ENCODE measurements around the gene NUP210L. TPM values are rescaled to one million over a fixed set of nuclear protein-coding genes. Genes with fewer than 3 reads are reported as not detected.
"Not testable (repeated sequence)": the region's sequence is repeated elsewhere in the genome, so short reads cannot be mapped to it uniquely, and the experiment has no call there.

NUP210L gene
- total RNA-seq, 1 donor from 2014 or later, result 2.1 TPM

- ATAC-seq (no peak), DNase-seq (no peak)
- Histone ChIP-seq H3K4me1 (peaks cover 43% of the 10 kb centered on the region), H3K9me3 (no peaks in the 10 kb centered on the region), H3K4me3 (peak overlapping the region; percentile 52), H3K36me3 (peaks cover 33% of the 10 kb centered on the region), H3K27ac (peak overlapping the region; percentile 94), H3K27me3 (no peaks in the 10 kb centered on the region)
- intact Hi-C loops (cut with DNase I), result no loop called here
- no peak for TF ChIP-seq CTCF (IDR thresholded peaks at IDR 0.05)
Measured at GRCh38 chr1:154154053-154154452, 820 bp downstream of the NUP210L start.

- TF ChIP-seq CTCF (IDR thresholded peaks at IDR 0.05), result no peak
- ATAC-seq, result no peak
- Histone ChIP-seq H3K27me3 (no peaks in the 10 kb centered on the region), H3K9me3 (no peaks in the 10 kb centered on the region), H3K4me1 (peaks cover 25% of the 10 kb centered on the region), H3K27ac (no peak overlapping the region), H3K36me3 (peaks cover 9% of the 10 kb centered on the region), H3K4me3 (no peak overlapping the region)
- no peak for DNase-seq
- intact Hi-C loops (cut with DNase I), result no loop called here
Measured at GRCh38 chr1:154151311-154151710, 3.6 kb downstream of the NUP210L start.

GRCh38 chr1:154148807-154149206, 6.1 kb downstream of the NUP210L start:
- Histone ChIP-seq H3K4me3 (no peak overlapping the region), H3K27ac (no peak overlapping the region), H3K4me1 (peaks cover 7% of the 10 kb centered on the region), H3K9me3 (no peaks in the 10 kb centered on the region), H3K27me3 (no peaks in the 10 kb centered on the region), H3K36me3 (no peaks in the 10 kb centered on the region)
- ATAC-seq (peak; percentile 17), DNase-seq (no peak)
- intact Hi-C loops (cut with DNase I), result no loop called here
- no peak for TF ChIP-seq CTCF (IDR thresholded peaks at IDR 0.05)

DNA sequence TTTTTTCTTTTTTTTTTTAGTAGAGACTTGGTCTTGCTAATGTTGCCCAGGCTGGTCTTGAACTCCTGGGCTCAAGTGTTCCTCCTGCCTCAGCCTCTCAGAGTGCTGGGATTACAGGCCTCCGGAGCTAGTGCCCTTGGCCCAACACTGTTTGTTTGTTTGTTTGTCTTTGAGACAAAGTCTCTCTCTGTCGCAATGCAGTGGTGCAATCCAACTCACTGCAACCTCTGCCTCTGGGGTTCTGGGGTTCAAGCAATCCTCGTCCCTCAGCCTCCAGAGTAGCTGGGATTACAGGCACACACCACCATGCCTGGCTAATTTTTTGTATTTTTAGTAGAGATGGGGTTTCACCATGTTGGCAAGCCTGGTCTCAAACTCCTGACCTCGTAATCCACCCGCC, 7.4 kb downstream of the NUP210L start:
- DNase-seq; H3K4me1 ChIP-seq; H3K36me3 ChIP-seq; intact Hi-C loops (cut with DNase I); H3K27me3 ChIP-seq; H3K27ac ChIP-seq; H3K4me3 ChIP-seq; H3K9me3 ChIP-seq; ATAC-seq: not testable (repeated sequence)

- no peak for DNase-seq
- intact Hi-C loops (cut with DNase I), result no loop called here
- Histone ChIP-seq H3K36me3 (no peaks in the 10 kb centered on the region), H3K27me3 (no peaks in the 10 kb centered on the region), H3K4me1 (peaks cover 5% of the 10 kb centered on the region), H3K9me3 (no peaks in the 10 kb centered on the region), H3K4me3 (no peak overlapping the region), H3K27ac (no peak overlapping the region)
- TF ChIP-seq CTCF (IDR thresholded peaks at IDR 0.05), result peak; percentile 37
- ATAC-seq, result no peak
Measured at GRCh38 chr1:154145986-154146385, 8.9 kb downstream of the NUP210L start.

- Histone ChIP-seq H3K27me3 (no peaks in the 10 kb centered on the region), H3K4me1 (no peaks in the 10 kb centered on the region), H3K9me3 (no peaks in the 10 kb centered on the region), H3K36me3 (no peaks in the 10 kb centered on the region), H3K27ac (no peak overlapping the region), H3K4me3 (no peak overlapping the region)
- intact Hi-C loops (cut with DNase I), result no loop called here
- ATAC-seq (no peak), DNase-seq (no peak)
- TF ChIP-seq CTCF (IDR thresholded peaks at IDR 0.05), result no peak
Measured at GRCh38 chr1:154142358-154142757, 12.5 kb downstream of the NUP210L start.
